Measurements from ENCODE around the gene DCLK2. TPM values are rescaled to one million over a fixed set of nuclear protein-coding genes. Genes with fewer than 3 reads are reported as not detected.

The DCLK2 gene
- total RNA-seq, 6 experiments from 2014 or later, result 0.35 to 1.8 (median 0.68) TPM

GRCh38 chr4:150256225-150256620, 178.0 kb downstream of the DCLK2 start:
- no peak for ATAC-seq
- no peak overlapping the region for H3K4me3 ChIP-seq
- intact Hi-C loops (cut with DNase I), result no loop called here
- no peaks in the 10 kb centered on the region for H3K4me1 ChIP-seq
- 87% methylated on average over 6 of the region's 23 CpGs for WGBS (ENCODE audit: insufficient coverage, low coverage, low lambda C conversion rate, missing lambda C conversion rate)
- no peaks in the 10 kb centered on the region for H3K36me3 ChIP-seq
- H3K27me3 ChIP-seq, result no peaks in the 10 kb centered on the region
- TF ChIP-seq CTCF (IDR thresholded peaks at IDR 0.05), result no peak
- TF ChIP-seq POLR2A (IDR thresholded peaks at IDR 0.05), result no peak
- peak overlapping the region in 1 of 3 donors; percentile 39 for H3K27ac ChIP-seq
- no peak for DNase-seq
- H3K9me3 ChIP-seq, result no peaks in the 10 kb centered on the region

GRCh38 chr4:150256841-150257730, 178.8 kb downstream of the DCLK2 start:
- intact Hi-C loops (cut with DNase I), result no loop called here
- Histone ChIP-seq H3K9me3 (no peaks in the 10 kb centered on the region), H3K27me3 (no peaks in the 10 kb centered on the region), H3K27ac (no peak overlapping the region), H3K4me3 (no peak overlapping the region), H3K4me1 (no peaks in the 10 kb centered on the region), H3K36me3 (no peaks in the 10 kb centered on the region)
- 47% methylated on average over 17 of the region's 25 CpGs for WGBS (ENCODE audit: insufficient coverage, low coverage, low lambda C conversion rate, missing lambda C conversion rate)
- peak in 1 of 4 donors; percentile 22 for TF ChIP-seq CTCF (IDR thresholded peaks at IDR 0.05)
- no peak for TF ChIP-seq POLR2A (IDR thresholded peaks at IDR 0.05)
- ATAC-seq (peak; percentile 48 to 73 (median 58)), DNase-seq (no peak)

GRCh38 chr4:150258569-150258968, 180.3 kb downstream of the DCLK2 start:
- Histone ChIP-seq H3K36me3 (no peaks in the 10 kb centered on the region), H3K9me3 (no peaks in the 10 kb centered on the region), H3K27ac (no peak overlapping the region), H3K4me3 (no peak overlapping the region), H3K27me3 (no peaks in the 10 kb centered on the region), H3K4me1 (no peaks in the 10 kb centered on the region)
- DNase-seq (no peak), ATAC-seq (no peak)
- intact Hi-C loops (cut with DNase I), result no loop called here
- TF ChIP-seq CTCF (IDR thresholded peaks at IDR 0.05) (no peak), POLR2A (IDR thresholded peaks at IDR 0.05) (no peak)
- WGBS (ENCODE audit: insufficient coverage, low coverage, low lambda C conversion rate, missing lambda C conversion rate), result 89% methylated on average over 3 of the region's 6 CpGs

GRCh38 chr4:150259861-150260567, 181.8 kb downstream of the DCLK2 start:
- no peak for TF ChIP-seq CTCF (IDR thresholded peaks at IDR 0.05)
- TF ChIP-seq POLR2A (IDR thresholded peaks at IDR 0.05), result no peak
- WGBS (ENCODE audit: insufficient coverage, low coverage, low lambda C conversion rate, missing lambda C conversion rate), result 76% methylated on average over 8 of the region's 8 CpGs
- DNase-seq (no peak), ATAC-seq (no peak)
- Histone ChIP-seq H3K4me3 (no peak overlapping the region), H3K9me3 (no peaks in the 10 kb centered on the region), H3K4me1 (no peaks in the 10 kb centered on the region), H3K27ac (no peak overlapping the region), H3K36me3 (no peaks in the 10 kb centered on the region), H3K27me3 (no peaks in the 10 kb centered on the region)
- intact Hi-C loops (cut with DNase I), result no loop called here

Measured in right lobe of liver (tissue), 6 donors.